ENCODE results near the gene TNFRSF14. TPM values are rescaled to one million over a fixed set of nuclear protein-coding genes. Genes with fewer than 3 reads are reported as not detected.

TNFRSF14 gene
- total RNA-seq, 1 experiment from 2014 or later, result 0.57 TPM

- Histone ChIP-seq H2BK20ac (ENCODE audit: low read depth, low read length, poor library complexity, severe bottlenecking) (no peak overlapping the region), H3K4ac (ENCODE audit: low read depth, low read length) (no peak overlapping the region), H2BK15ac (ENCODE audit: low read depth, low read length) (no peak overlapping the region), H3K23ac (ENCODE audit: insufficient read length, low read depth, low read length) (no peak overlapping the region), H4K91ac (ENCODE audit: insufficient read length, low read depth, low read length) (no peak overlapping the region), H2BK5ac (ENCODE audit: insufficient read length, low read length) (no peak overlapping the region), H2BK120ac (ENCODE audit: low read depth, low read length, poor library complexity, severe bottlenecking) (no peak overlapping the region), H2AFZ (ENCODE audit: low read length) (no peak overlapping the region), H4K20me1 (ENCODE audit: control insufficient read depth, insufficient read depth, insufficient read length) (no peaks in the 10 kb centered on the region), H3K56ac (ENCODE audit: insufficient read length, low read depth, low read length) (no peak overlapping the region), H3K23me2 (ENCODE audit: insufficient read length, low read depth, low read length, poor library complexity, severe bottlenecking) (no peaks in the 10 kb centered on the region), H2BK12ac (ENCODE audit: insufficient read length, low read depth, low read length) (no peak overlapping the region), H3K4me1 (ENCODE audit: insufficient read depth, low read length) (no peaks in the 10 kb centered on the region), H3K79me2 (ENCODE audit: insufficient read depth, low read length) (no peaks in the 10 kb centered on the region), H3K9ac (ENCODE audit: extremely low read depth, insufficient read length, low read length) (no peak overlapping the region), H4K5ac (ENCODE audit: insufficient read length, low read depth, low read length) (no peak overlapping the region), H4K8ac (replicated peaks; ENCODE audit: insufficient read length, low read depth, low read length) (no peak overlapping the region), H2AK5ac (ENCODE audit: insufficient read length, low read length) (no peak overlapping the region), H3K14ac (ENCODE audit: insufficient read depth, low read length) (no peak overlapping the region; the same call in 1 of the 2 replicates), H3K4me2 (ENCODE audit: insufficient read depth, insufficient read length, low read length) (no peak overlapping the region), H3K27ac (ENCODE audit: insufficient read length, low read depth, low read length) (no peak overlapping the region), H3K9me3 (ENCODE audit: control insufficient read depth, low read depth, low read length) (no peaks in the 10 kb centered on the region), H3T11ph (ENCODE audit: low read length) (no peak overlapping the region), H3K27me3 (ENCODE audit: insufficient read depth, low read length) (no peaks in the 10 kb centered on the region), H3K79me1 (ENCODE audit: insufficient read depth, low read depth, low read length, poor library complexity, severe bottlenecking) (no peaks in the 10 kb centered on the region), H3K18ac (ENCODE audit: insufficient read length, low read depth, low read length) (no peak overlapping the region)
- Mint-ChIP-seq H3K4me1 (no peaks in the 10 kb centered on the region), H3K36me3 (ENCODE audit: insufficient read depth in 1 of 3, low read depth in 3 of 3) (no peaks in the 10 kb centered on the region), H3K9me3 (peaks cover 3 to 5% of the 10 kb centered on the region in 2 experiments; a peak in 3 of 5 replicates), H3K27ac (peak overlapping the region in 1 of 3 experiments; percentile 44; a peak in 1 of 7 replicates), H3K4me3 (no peak overlapping the region), H3K27me3 (ENCODE audit: low read depth) (peaks cover 24% of the 10 kb centered on the region)
- DNase-seq, result no peak
- WGBS (ENCODE audit: extremely low coverage, insufficient read length, low lambda C conversion rate), result no CpG with 5 or more reads among the region's 18 CpGs
- TF ChIP-seq, protein P1, sequence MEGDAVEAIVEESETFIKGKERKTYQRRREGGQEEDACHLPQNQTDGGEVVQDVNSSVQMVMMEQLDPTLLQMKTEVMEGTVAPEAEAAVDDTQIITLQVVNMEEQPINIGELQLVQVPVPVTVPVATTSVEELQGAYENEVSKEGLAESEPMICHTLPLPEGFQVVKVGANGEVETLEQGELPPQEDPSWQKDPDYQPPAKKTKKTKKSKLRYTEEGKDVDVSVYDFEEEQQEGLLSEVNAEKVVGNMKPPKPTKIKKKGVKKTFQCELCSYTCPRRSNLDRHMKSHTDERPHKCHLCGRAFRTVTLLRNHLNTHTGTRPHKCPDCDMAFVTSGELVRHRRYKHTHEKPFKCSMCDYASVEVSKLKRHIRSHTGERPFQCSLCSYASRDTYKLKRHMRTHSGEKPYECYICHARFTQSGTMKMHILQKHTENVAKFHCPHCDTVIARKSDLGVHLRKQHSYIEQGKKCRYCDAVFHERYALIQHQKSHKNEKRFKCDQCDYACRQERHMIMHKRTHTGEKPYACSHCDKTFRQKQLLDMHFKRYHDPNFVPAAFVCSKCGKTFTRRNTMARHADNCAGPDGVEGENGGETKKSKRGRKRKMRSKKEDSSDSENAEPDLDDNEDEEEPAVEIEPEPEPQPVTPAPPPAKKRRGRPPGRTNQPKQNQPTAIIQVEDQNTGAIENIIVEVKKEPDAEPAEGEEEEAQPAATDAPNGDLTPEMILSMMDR (conservative IDR thresholded peaks at IDR 0.05), result no peak
Observed at GRCh38 chr1:2602866-2603520, 46.8 kb downstream of the TNFRSF14 start.
